Measurements from ENCODE around the gene DNMBP.
"Not testable (repeated sequence)": the region's sequence is repeated elsewhere in the genome, so short reads cannot be mapped to it uniquely, and the experiment has no call there.

The DNMBP gene

GRCh38 chr10:99840859-99841258 is 168.9 kb downstream of the DNMBP start:
- H3K4me3 ChIP-seq (replicated peaks; ENCODE audit: insufficient read depth, low read length); H3K27me3 ChIP-seq (ENCODE audit: insufficient read depth, poor library complexity, severe bottlenecking); H3K27ac ChIP-seq (replicated peaks); DNase-seq (ENCODE audit: low read depth in 1 of 2, low spot score in 1 of 2): not testable (repeated sequence)
- TF ChIP-seq SPI1 (IDR thresholded peaks at IDR 0.05; ENCODE audit: borderline replicate concordance, low read depth): peak; percentile 26; the same call in 1 of the 2 replicates

DNA sequence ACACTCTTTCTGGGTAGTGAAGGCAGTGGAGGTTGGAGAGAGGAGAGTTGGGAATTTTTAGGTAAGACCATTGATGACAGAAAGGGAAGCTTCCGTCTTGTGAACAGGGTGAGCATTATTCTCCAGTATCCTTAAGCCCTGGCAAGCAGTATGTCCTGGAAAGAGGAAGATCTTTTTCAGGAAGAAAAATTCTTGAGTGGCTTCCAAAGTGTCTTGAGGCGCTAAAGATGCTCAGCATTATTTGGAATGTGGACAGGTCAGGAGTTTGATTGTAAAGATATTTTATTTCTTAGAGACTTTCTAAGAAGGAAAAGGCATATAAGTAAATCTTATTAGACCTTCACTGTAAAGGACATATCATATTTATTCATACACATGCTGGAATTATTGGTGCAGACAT is 173.0 kb downstream of the DNMBP start:
- TF ChIP-seq POLR2AphosphoS5 (IDR thresholded peaks at IDR 0.05; ENCODE audit: low read depth) (no peak), GABPA (IDR thresholded peaks at IDR 0.05; ENCODE audit: low read depth) (no peak), SPI1 (IDR thresholded peaks at IDR 0.05; ENCODE audit: borderline replicate concordance, low read depth) (no peak)
- TF ChIP-seq, protein P1, sequence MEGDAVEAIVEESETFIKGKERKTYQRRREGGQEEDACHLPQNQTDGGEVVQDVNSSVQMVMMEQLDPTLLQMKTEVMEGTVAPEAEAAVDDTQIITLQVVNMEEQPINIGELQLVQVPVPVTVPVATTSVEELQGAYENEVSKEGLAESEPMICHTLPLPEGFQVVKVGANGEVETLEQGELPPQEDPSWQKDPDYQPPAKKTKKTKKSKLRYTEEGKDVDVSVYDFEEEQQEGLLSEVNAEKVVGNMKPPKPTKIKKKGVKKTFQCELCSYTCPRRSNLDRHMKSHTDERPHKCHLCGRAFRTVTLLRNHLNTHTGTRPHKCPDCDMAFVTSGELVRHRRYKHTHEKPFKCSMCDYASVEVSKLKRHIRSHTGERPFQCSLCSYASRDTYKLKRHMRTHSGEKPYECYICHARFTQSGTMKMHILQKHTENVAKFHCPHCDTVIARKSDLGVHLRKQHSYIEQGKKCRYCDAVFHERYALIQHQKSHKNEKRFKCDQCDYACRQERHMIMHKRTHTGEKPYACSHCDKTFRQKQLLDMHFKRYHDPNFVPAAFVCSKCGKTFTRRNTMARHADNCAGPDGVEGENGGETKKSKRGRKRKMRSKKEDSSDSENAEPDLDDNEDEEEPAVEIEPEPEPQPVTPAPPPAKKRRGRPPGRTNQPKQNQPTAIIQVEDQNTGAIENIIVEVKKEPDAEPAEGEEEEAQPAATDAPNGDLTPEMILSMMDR (IDR thresholded peaks at IDR 0.05; ENCODE audit: insufficient read depth, low read length): no peak

DNA sequence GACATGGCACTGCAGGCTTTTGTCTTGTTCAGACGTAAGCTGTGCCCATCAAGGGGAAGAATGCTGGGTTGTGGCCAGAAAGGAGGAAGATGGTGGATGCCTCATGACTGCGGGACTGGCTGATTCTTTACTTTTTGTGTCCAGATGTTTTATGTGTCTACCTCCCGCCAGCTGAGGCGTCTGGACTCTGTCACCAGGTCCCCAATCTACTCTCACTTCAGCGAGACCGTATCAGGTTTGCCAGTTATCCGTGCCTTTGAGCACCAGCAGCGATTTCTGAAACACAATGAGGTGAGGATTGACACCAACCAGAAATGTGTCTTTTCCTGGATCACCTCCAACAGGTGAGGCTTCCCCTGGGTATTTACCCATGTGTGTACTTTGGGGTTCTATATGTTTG is 173.8 kb downstream of the DNMBP start:
- no peak overlapping the region for H3K27ac ChIP-seq (replicated peaks)
- no peak for DNase-seq (ENCODE audit: low read depth in 1 of 2, low spot score in 1 of 2)
- TF ChIP-seq REST (IDR thresholded peaks at IDR 0.05; ENCODE audit: insufficient replicate concordance, low read depth) (no peak), GABPA (IDR thresholded peaks at IDR 0.05; ENCODE audit: low read depth) (no peak), SPI1 (IDR thresholded peaks at IDR 0.05; ENCODE audit: borderline replicate concordance, low read depth) (no peak)
- TF ChIP-seq, protein P1 (IDR thresholded peaks at IDR 0.05; ENCODE audit: insufficient read depth, low read length): no peak
- H3K4me3 ChIP-seq (replicated peaks; ENCODE audit: insufficient read depth, low read length): no peak overlapping the region
- H3K27me3 ChIP-seq (ENCODE audit: insufficient read depth, poor library complexity, severe bottlenecking): no peaks in the 10 kb centered on the region

More for the DNA sequence above, 173.0 kb downstream of the DNMBP start:
- H3K27ac ChIP-seq (replicated peaks): no peak overlapping the region
- no peak for DNase-seq (ENCODE audit: low read depth in 1 of 2, low spot score in 1 of 2)
- H3K4me3 ChIP-seq (replicated peaks; ENCODE audit: insufficient read depth, low read length): no peak overlapping the region
- no peaks in the 10 kb centered on the region for H3K27me3 ChIP-seq (ENCODE audit: insufficient read depth, poor library complexity, severe bottlenecking)

DNA sequence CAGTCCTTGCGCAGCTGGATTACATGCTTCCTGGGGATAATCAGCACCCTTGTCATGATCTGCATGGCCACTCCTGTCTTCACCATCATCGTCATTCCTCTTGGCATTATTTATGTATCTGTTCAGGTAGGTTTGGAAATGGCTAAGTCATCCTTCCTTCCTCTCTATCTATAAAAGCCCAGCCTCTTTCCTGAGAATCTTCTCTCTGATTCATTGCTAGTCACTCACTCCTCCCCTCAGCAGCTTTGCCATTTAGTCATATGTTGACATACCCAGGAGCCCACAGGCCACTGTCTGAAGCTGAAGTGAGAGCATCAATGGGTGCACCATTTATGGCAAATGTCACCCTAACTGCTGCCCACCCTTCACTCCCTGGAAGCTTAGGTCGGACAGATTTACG is 175.3 kb downstream of the DNMBP start:
- no peak for DNase-seq (ENCODE audit: low read depth in 1 of 2, low spot score in 1 of 2)
- TF ChIP-seq SPI1 (IDR thresholded peaks at IDR 0.05; ENCODE audit: borderline replicate concordance, low read depth) (no peak), GABPA (IDR thresholded peaks at IDR 0.05; ENCODE audit: low read depth) (no peak), REST (IDR thresholded peaks at IDR 0.05; ENCODE audit: insufficient replicate concordance, low read depth) (no peak), POLR2AphosphoS5 (IDR thresholded peaks at IDR 0.05; ENCODE audit: low read depth) (no peak)
- TF ChIP-seq, protein P1 (IDR thresholded peaks at IDR 0.05; ENCODE audit: insufficient read depth, low read length): no peak
- Histone ChIP-seq H3K27ac (replicated peaks) (no peak overlapping the region), H3K27me3 (ENCODE audit: insufficient read depth, poor library complexity, severe bottlenecking) (no peaks in the 10 kb centered on the region), H3K4me3 (replicated peaks; ENCODE audit: insufficient read depth, low read length) (no peak overlapping the region)

Data from HL-60 (cell line).